Measurements from ENCODE around the gene TBC1D2. TPM values are rescaled to one million over a fixed set of nuclear protein-coding genes. Genes with fewer than 3 reads are reported as not detected.
"Not testable (repeated sequence)": the region's sequence is repeated elsewhere in the genome, so short reads cannot be mapped to it uniquely, and the experiment has no call there.

Gene TBC1D2
- total and polyA plus RNA-seq, 2 donors (not counting 1 experiment from before 2014, with no cell fraction given) = 7.5 to 24.9 TPM

DNA sequence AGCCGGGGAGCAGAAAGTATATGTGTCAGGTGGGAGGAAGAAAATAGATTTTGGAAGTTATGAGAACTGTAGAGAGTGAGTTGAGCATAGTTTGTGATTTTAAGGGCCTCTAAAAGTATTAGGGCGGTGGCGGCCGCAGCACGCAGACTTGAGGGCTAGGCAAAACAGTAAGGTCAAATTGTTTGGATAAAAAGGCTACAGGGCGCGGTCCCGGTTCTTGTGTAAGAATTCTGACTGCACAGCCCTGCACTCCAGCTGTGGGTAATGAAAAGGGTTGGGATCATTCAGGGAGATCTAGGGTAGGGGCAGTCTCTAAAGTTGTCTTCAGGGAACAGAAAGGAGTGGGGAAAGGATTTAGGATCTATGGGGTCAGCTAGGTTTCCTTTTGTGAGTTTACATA, 12.1 kb upstream of the TBC1D2 start:
- not testable (repeated sequence) for H3K4me2 ChIP-seq (ENCODE audit: extremely low read depth, insufficient read depth, low read length); DNase-seq (ENCODE audit: low read depth in 2 of 2); H3K4me1 ChIP-seq (ENCODE audit: control insufficient read depth, extremely low read depth, insufficient read depth, low read length); H3K9me3 ChIP-seq (ENCODE audit: control insufficient read depth, insufficient read depth, low read depth, low read length); H3K27me3 ChIP-seq (ENCODE audit: control insufficient read depth, insufficient read depth, low read length); H3K36me3 ChIP-seq (ENCODE audit: control insufficient read depth, insufficient read depth, low read length); H3K27ac ChIP-seq (ENCODE audit: insufficient read depth, low read length); H3K9ac ChIP-seq (ENCODE audit: insufficient read depth, low read length); H2AFZ ChIP-seq (ENCODE audit: low read length); H4K20me1 ChIP-seq (ENCODE audit: control insufficient read depth, extremely low read depth, insufficient read depth, low read length); H3K4me3 ChIP-seq (replicated peaks in 1 of 4; ENCODE audit: control extremely low read depth in 1 of 4, insufficient read depth in 1 of 4, low read depth in 3 of 4, low read length in 4 of 4); H3K79me2 ChIP-seq (ENCODE audit: control insufficient read depth, insufficient read depth, low read length)

DNA sequence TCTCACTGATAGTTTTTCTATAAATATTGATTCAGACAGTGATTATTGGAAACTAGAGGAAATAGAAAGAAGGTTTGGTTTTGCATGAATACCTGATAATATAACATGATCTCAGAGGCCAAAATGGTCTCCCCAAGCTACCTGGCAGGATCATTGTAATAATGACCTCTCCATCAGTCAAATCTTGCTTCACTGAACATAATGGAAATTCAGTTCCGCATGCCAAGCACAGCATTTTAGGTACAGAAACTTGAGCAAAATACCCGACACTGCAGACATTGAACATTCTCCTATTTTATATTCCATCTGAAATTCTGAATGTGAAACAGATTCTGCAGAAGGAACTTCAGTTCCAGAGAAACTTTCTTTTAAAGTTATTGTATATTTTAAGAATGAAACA, 9.1 kb upstream of the TBC1D2 start:
- Histone ChIP-seq H3K9ac (ENCODE audit: insufficient read depth, low read length) (no peak overlapping the region), H3K4me1 (ENCODE audit: control insufficient read depth, extremely low read depth, insufficient read depth, low read length) (peaks cover 3% of the 10 kb centered on the region), H3K36me3 (ENCODE audit: control insufficient read depth, insufficient read depth, low read length) (no peaks in the 10 kb centered on the region), H3K9me3 (ENCODE audit: control insufficient read depth, insufficient read depth, low read depth, low read length) (no peaks in the 10 kb centered on the region), H3K4me2 (ENCODE audit: extremely low read depth, insufficient read depth, low read length) (no peak overlapping the region), H4K20me1 (ENCODE audit: control insufficient read depth, extremely low read depth, insufficient read depth, low read length) (no peaks in the 10 kb centered on the region), H3K27ac (ENCODE audit: insufficient read depth, low read length) (no peak overlapping the region), H3K4me3 (replicated peaks in 1 of 4; ENCODE audit: control extremely low read depth in 1 of 4, insufficient read depth in 1 of 4, low read depth in 3 of 4, low read length in 4 of 4) (no peak overlapping the region), H3K79me2 (ENCODE audit: control insufficient read depth, insufficient read depth, low read length) (no peaks in the 10 kb centered on the region), H2AFZ (ENCODE audit: low read length) (no peak overlapping the region), H3K27me3 (ENCODE audit: control insufficient read depth, insufficient read depth, low read length) (no peaks in the 10 kb centered on the region)
- no peak for DNase-seq (ENCODE audit: low read depth in 2 of 2)
- no peak for TF ChIP-seq EZH2 (IDR thresholded peaks at IDR 0.05; ENCODE audit: low read length, missing control alignments)
- TF ChIP-seq, protein P1, sequence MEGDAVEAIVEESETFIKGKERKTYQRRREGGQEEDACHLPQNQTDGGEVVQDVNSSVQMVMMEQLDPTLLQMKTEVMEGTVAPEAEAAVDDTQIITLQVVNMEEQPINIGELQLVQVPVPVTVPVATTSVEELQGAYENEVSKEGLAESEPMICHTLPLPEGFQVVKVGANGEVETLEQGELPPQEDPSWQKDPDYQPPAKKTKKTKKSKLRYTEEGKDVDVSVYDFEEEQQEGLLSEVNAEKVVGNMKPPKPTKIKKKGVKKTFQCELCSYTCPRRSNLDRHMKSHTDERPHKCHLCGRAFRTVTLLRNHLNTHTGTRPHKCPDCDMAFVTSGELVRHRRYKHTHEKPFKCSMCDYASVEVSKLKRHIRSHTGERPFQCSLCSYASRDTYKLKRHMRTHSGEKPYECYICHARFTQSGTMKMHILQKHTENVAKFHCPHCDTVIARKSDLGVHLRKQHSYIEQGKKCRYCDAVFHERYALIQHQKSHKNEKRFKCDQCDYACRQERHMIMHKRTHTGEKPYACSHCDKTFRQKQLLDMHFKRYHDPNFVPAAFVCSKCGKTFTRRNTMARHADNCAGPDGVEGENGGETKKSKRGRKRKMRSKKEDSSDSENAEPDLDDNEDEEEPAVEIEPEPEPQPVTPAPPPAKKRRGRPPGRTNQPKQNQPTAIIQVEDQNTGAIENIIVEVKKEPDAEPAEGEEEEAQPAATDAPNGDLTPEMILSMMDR (conservative IDR thresholded peaks at IDR 0.05 in 1 of 2, IDR thresholded peaks at IDR 0.05 in 1 of 2; ENCODE audit: low read depth in 1 of 2, low read length in 2 of 2) = no peak

DNA sequence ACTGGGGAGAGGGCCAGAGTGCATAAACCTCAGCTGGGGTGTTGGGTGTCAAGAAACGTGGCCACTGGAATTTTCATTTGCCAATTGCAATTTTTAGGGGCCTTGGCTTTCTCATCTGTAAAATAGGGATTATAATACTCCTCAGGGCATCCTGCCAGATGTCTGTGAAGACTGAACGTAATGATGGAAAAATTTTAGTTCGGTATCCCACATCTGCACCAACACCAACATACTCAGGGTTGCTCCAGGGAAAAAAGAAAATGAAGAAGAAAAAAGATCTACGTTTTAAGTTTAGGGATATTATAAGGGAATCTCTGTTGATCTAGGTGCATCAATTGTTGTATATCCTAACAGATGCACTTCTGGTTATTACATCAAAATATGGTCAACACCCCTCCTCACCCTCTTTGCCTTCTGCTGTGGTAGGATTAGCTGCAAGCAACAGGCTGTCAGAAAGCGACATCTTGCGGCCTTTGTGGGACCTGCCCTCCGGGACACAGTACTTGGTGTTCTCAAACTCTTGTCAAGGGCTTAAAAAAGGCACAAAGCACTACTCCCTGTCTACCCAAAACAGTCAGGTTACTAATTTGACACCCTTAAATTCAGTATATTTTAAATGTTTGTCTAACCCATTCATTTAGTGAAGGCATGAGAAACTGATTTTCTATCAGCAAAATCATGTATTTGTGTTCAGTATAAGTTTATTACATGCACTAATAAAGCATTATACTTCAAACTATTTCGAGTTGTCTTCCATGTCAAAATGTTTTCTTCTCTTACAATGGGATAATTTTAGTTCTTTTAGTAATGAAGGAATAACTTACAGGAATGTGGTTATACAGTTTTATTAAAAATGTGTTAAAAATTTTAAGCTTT, 8.3 kb upstream of the TBC1D2 start:
- no peak overlapping the region for H3K9ac ChIP-seq (ENCODE audit: insufficient read depth, low read length)
- H3K4me3 ChIP-seq (replicated peaks in 1 of 4; ENCODE audit: control extremely low read depth in 1 of 4, insufficient read depth in 1 of 4, low read depth in 3 of 4, low read length in 4 of 4) = no peak overlapping the region
- peaks cover 3% of the 10 kb centered on the region for H3K4me1 ChIP-seq (ENCODE audit: control insufficient read depth, extremely low read depth, insufficient read depth, low read length)
- DNase-seq (ENCODE audit: low read depth in 2 of 2) = peak; percentile 63 to 86
- no peak overlapping the region for H3K4me2 ChIP-seq (ENCODE audit: extremely low read depth, insufficient read depth, low read length)
- H4K20me1 ChIP-seq (ENCODE audit: control insufficient read depth, extremely low read depth, insufficient read depth, low read length) = no peaks in the 10 kb centered on the region
- no peaks in the 10 kb centered on the region for H3K9me3 ChIP-seq (ENCODE audit: control insufficient read depth, insufficient read depth, low read depth, low read length)
- H2AFZ ChIP-seq (ENCODE audit: low read length) = no peak overlapping the region
- no peaks in the 10 kb centered on the region for H3K36me3 ChIP-seq (ENCODE audit: control insufficient read depth, insufficient read depth, low read length)
- H3K27ac ChIP-seq (ENCODE audit: insufficient read depth, low read length) = no peak overlapping the region
- no peak for TF ChIP-seq EZH2 (IDR thresholded peaks at IDR 0.05; ENCODE audit: low read length, missing control alignments)
- TF ChIP-seq, protein P1 (conservative IDR thresholded peaks at IDR 0.05 in 1 of 2, IDR thresholded peaks at IDR 0.05 in 1 of 2; ENCODE audit: low read depth in 1 of 2, low read length in 2 of 2) = peak; percentile 98 to 100
- no peaks in the 10 kb centered on the region for H3K27me3 ChIP-seq (ENCODE audit: control insufficient read depth, insufficient read depth, low read length)
- H3K79me2 ChIP-seq (ENCODE audit: control insufficient read depth, insufficient read depth, low read length) = no peaks in the 10 kb centered on the region

All from fibroblast of lung (primary cell).